Fibroblast of lung (primary cell): ENCODE data around the gene DDN. TPM values are rescaled to one million over a fixed set of nuclear protein-coding genes. Genes with fewer than 3 reads are reported as not detected.

Experiments
- DNase-seq, 2 donors: peaks; one replicate each; pipeline versions ENCODE4 v3.0.0 to v3.0.0-alpha.2; 2010; ENCODE audit warnings: low read depth in 2 of 2
- H2AFZ ChIP-seq: 2 replicates; pipeline ENCODE4 v1.5.1; 2012; ENCODE audit warnings: low read length, control low read depth, inconsistent platforms
- H3K27ac ChIP-seq: 2 replicates; pipeline ENCODE4 v1.5.1; 2011; ENCODE audit warnings: low read length, control low read depth; ENCODE audit not compliant: insufficient read depth
- H3K27me3 ChIP-seq: 2 replicates; pipeline ENCODE4 v1.5.1; 2011; ENCODE audit warnings: mild to moderate bottlenecking, low read length; ENCODE audit not compliant: control insufficient read depth, insufficient read depth
- H3K36me3 ChIP-seq: 2 replicates; pipeline ENCODE4 v1.5.1; 2011; ENCODE audit warnings: low read length; ENCODE audit not compliant: control insufficient read depth, insufficient read depth
- H3K4me1 ChIP-seq: 2 replicates; pipeline ENCODE4 v1.5.1; 2011; ENCODE audit warnings: low read length; ENCODE audit not compliant: control insufficient read depth, insufficient read depth; ENCODE audit errors: extremely low read depth
- H3K4me2 ChIP-seq: 2 replicates; pipeline ENCODE4 v1.5.1; 2011; ENCODE audit warnings: low read length, control low read depth; ENCODE audit not compliant: insufficient read depth; ENCODE audit errors: extremely low read depth
- H3K4me3 ChIP-seq, 4 experiments: fragments of 200-600 bp in 1 of 4; sonication (generic) in 1 of 4; replicated peaks in 1 of 4; 2 replicates each; pipeline ENCODE4 v1.5.1; 2011 to 2016; ENCODE audit warnings: low read length in 4 of 4, low read depth in 3 of 4, mild to moderate bottlenecking in 3 of 4, control low read depth in 2 of 4, inconsistent platforms in 1 of 4, mixed read lengths in 1 of 4; ENCODE audit not compliant: insufficient read depth in 1 of 4; ENCODE audit errors: control extremely low read depth in 1 of 4
- H3K79me2 ChIP-seq: 2 replicates; pipeline ENCODE4 v1.5.1; 2012; ENCODE audit warnings: mild to moderate bottlenecking, low read length, inconsistent platforms; ENCODE audit not compliant: control insufficient read depth, insufficient read depth
- H3K9ac ChIP-seq: 2 replicates; pipeline ENCODE4 v1.5.1; 2011; ENCODE audit warnings: mild to moderate bottlenecking, low read length, control low read depth; ENCODE audit not compliant: insufficient read depth
- H3K9me3 ChIP-seq: 2 replicates; pipeline ENCODE4 v1.5.1; 2012; ENCODE audit warnings: low read depth, low read length; ENCODE audit not compliant: control insufficient read depth, insufficient read depth
- H4K20me1 ChIP-seq: 2 replicates; pipeline ENCODE4 v1.5.1; 2011; ENCODE audit warnings: low read length; ENCODE audit not compliant: control insufficient read depth, insufficient read depth; ENCODE audit errors: extremely low read depth
- EZH2 ChIP-seq: IDR thresholded peaks from 2 replicates; pipeline ENCODE4 v1.5.1; 2012; ENCODE audit warnings: low read length, control low read depth, mild to moderate bottlenecking; ENCODE audit errors: missing control alignments
- polyA plus RNA-seq, 2 donors: library from polyadenylated mRNA; depleted of rRNA in 1 of 2; stranded (reverse) in 1 of 2; unstranded in 1 of 2; fragments of >200 nt; gene quantifications; 2 replicates each; pipeline ENCODE4 v1.2.1, GENCODE V29; 2011 to 2012; ENCODE audit warnings: missing spikeins in 1 of 2
- total RNA-seq: library from RNA; depleted of rRNA; stranded (reverse); fragments of >200 nt; gene quantifications from 2 replicates; pipeline ENCODE4 v1.2.1, GENCODE V29; 2014
- TF ChIP-seq, protein P1 (sequence below), 2 donors: IDR thresholded peaks in 1 of 2; conservative IDR thresholded peaks in 1 of 2; 1 replicate in 1 of 2; 2 replicates in 1 of 2; pipeline ENCODE4 v1.5.1; 2011 to 2012; ENCODE audit warnings: low read length in 2 of 2, control low read depth in 1 of 2, inconsistent platforms in 1 of 2, low read depth in 1 of 2, mild to moderate bottlenecking in 1 of 2

Gene DDN
- total and polyA plus RNA-seq, 2 donors (not counting 1 experiment from before 2014, with no cell fraction given): under 0.01 to 0.09 TPM

DNA sequence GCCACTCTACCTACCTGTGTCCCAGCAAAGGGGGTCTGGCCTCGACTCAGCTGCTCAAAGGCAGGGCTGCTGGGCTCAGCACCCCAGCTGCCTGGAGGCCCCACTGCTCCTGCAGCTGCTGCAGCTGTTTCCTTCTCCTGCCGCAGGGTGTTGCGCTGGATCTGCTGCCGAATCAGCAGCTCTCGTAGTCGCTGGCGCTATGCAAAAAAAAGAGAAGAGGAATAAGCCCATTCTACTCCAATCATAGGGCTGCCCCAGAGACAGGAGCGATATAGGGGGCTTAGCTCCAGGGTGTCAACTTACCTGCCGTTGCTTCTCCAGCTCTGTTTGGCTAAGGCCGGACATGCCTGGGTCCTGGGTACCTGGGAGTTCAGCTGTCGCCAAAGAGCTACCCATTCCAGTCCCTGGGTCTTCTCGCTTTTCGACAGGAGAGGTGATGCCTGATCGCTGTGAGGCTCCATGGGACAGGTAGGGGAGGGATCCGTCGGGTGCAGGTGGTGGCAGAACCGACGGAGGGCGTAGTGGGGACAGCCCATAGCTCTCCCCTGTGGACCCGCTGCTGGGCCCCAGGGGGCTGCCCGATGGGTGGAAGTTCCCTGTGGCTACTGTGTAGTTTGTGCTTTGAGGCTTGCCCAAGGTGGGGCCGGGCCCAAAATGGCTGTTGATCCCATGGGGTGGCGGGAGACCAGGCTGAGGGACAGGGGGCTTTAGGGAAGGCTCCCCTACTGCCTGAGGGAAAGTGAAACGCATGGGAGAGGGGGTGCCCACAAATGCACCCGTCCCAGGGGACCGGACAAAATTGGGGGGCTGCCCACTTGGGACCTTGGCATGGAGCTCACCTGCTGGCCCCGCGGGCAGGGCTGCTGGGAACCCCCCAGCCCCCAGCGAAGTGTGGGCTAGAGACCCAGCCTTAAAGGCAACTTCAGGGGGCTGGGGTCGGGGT, 40.5 kb upstream of the DDN start:
- Histone ChIP-seq H3K9ac (no peak overlapping the region), H3K4me2 (no peak overlapping the region), H3K27ac (no peak overlapping the region), H3K36me3 (peaks cover 58% of the 10 kb centered on the region), H3K9me3 (no peaks in the 10 kb centered on the region), H4K20me1 (no peaks in the 10 kb centered on the region), H2AFZ (no peak overlapping the region), H3K27me3 (no peaks in the 10 kb centered on the region), H3K4me3 (no peak overlapping the region), H3K4me1 (no peaks in the 10 kb centered on the region), H3K79me2 (no peaks in the 10 kb centered on the region)
- TF ChIP-seq EZH2: no peak
- TF ChIP-seq, protein P1, sequence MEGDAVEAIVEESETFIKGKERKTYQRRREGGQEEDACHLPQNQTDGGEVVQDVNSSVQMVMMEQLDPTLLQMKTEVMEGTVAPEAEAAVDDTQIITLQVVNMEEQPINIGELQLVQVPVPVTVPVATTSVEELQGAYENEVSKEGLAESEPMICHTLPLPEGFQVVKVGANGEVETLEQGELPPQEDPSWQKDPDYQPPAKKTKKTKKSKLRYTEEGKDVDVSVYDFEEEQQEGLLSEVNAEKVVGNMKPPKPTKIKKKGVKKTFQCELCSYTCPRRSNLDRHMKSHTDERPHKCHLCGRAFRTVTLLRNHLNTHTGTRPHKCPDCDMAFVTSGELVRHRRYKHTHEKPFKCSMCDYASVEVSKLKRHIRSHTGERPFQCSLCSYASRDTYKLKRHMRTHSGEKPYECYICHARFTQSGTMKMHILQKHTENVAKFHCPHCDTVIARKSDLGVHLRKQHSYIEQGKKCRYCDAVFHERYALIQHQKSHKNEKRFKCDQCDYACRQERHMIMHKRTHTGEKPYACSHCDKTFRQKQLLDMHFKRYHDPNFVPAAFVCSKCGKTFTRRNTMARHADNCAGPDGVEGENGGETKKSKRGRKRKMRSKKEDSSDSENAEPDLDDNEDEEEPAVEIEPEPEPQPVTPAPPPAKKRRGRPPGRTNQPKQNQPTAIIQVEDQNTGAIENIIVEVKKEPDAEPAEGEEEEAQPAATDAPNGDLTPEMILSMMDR (conservative IDR thresholded peaks at IDR 0.05 in 1 of 2, IDR thresholded peaks at IDR 0.05 in 1 of 2; ENCODE audit: low read depth in 1 of 2, low read length in 2 of 2): no peak
- no peak for DNase-seq

DNA sequence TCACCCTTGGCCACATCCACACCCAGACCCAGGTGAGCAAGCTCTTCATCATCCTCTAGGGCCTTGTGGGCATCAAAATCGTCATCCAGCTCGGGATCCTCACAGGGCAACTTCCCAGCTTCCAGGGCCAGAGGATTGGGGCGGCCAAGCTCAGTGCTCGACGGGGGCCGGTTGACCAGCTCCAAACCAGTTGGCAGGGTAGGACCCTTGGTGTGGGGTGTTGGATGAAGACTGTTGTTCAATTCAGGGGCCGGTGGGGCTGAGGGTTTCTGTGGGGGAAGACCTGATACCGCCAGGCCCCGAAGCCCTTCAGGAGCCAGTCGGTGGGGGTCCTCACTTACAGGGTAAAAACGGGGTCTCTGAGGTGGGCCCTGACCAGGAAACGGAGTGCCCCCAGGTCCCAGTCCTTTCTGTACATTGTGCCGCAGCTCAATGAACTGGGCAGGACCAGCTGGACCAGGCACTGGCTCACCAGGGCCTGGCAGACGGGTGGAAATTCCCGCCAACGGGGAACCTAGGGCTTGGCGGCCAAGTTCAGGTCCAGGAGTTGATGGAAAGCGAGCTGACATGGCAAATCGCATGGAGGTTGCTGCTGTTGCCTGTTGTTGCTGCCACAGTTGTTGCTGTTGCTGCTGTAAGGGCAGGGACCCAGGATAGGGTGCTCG, 39.2 kb upstream of the DDN start:
- H3K9me3 ChIP-seq: no peaks in the 10 kb centered on the region
- TF ChIP-seq, protein P1 (conservative IDR thresholded peaks at IDR 0.05 in 1 of 2, IDR thresholded peaks at IDR 0.05 in 1 of 2; ENCODE audit: low read depth in 1 of 2, low read length in 2 of 2): no peak
- no peak for TF ChIP-seq EZH2
- no peaks in the 10 kb centered on the region for H3K4me1 ChIP-seq
- no peak overlapping the region for H3K9ac ChIP-seq
- H2AFZ ChIP-seq: no peak overlapping the region
- H3K79me2 ChIP-seq: no peaks in the 10 kb centered on the region
- H3K36me3 ChIP-seq: peaks cover 53% of the 10 kb centered on the region
- no peaks in the 10 kb centered on the region for H4K20me1 ChIP-seq
- H3K27ac ChIP-seq: no peak overlapping the region
- DNase-seq: no peak
- no peak overlapping the region for H3K4me3 ChIP-seq
- H3K27me3 ChIP-seq: no peaks in the 10 kb centered on the region
- no peak overlapping the region for H3K4me2 ChIP-seq

DNA sequence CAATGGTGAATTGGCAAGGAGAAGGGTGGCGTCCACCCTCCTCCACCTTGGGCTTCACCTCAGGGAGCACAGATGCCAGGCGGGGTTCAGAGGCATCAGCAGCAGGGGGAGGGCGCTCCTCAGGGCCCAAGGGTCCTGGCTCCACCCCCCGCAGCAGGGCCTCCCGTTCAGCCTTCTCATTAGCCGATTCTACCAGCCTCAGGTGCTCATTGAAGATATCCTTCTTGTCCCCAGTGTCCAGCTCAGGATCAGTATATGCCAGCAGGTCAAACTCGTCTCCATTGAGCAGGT, 38.7 kb upstream of the DDN start:
- Histone ChIP-seq H3K36me3 (peaks cover 52% of the 10 kb centered on the region), H3K27me3 (no peaks in the 10 kb centered on the region), H3K4me2 (no peak overlapping the region), H2AFZ (no peak overlapping the region), H3K9ac (no peak overlapping the region), H4K20me1 (no peaks in the 10 kb centered on the region), H3K4me3 (no peak overlapping the region), H3K27ac (no peak overlapping the region), H3K4me1 (no peaks in the 10 kb centered on the region), H3K9me3 (no peaks in the 10 kb centered on the region), H3K79me2 (no peaks in the 10 kb centered on the region)
- TF ChIP-seq EZH2: no peak
- TF ChIP-seq, protein P1 (conservative IDR thresholded peaks at IDR 0.05 in 1 of 2, IDR thresholded peaks at IDR 0.05 in 1 of 2; ENCODE audit: low read depth in 1 of 2, low read length in 2 of 2): no peak
- no peak for DNase-seq
